Type B pancreatic cell (in vitro differentiated cells): ENCODE results near the gene TXNRD1. TPM values are rescaled to one million over a fixed set of nuclear protein-coding genes. Genes with fewer than 3 reads are reported as not detected.
A peak's percentile ranks its signal among the peaks of the same experiment; 100 is the strongest.

Experiments
- DNase-seq: peaks from one replicate; pipeline ENCODE4 v3.0.0; 2021; ENCODE audit warnings: mixed read lengths; ENCODE audit not compliant: unreplicated experiment; ENCODE audit errors: extremely low spot score
- H3K27ac Mint-ChIP-seq: 2 replicates; pipeline ENCODE4 v1.8.0; 2021; ENCODE audit warnings: mild to moderate bottlenecking, mixed read lengths
- H3K27me3 Mint-ChIP-seq: 2 replicates; pipeline ENCODE4 v1.8.0; 2021; ENCODE audit warnings: mixed read lengths
- H3K36me3 Mint-ChIP-seq: 2 replicates; pipeline ENCODE4 v1.8.0; 2021; ENCODE audit warnings: mixed read lengths
- H3K4me1 Mint-ChIP-seq: one replicate; pipeline ENCODE4 v1.8.0; 2021; ENCODE audit warnings: mixed read lengths; ENCODE audit not compliant: unreplicated experiment
- H3K4me3 Mint-ChIP-seq: 2 replicates; pipeline ENCODE4 v1.8.0; 2021; ENCODE audit warnings: mild to moderate bottlenecking, mixed read lengths
- H3K9me3 Mint-ChIP-seq: 2 replicates; pipeline ENCODE4 v1.8.0; 2021; ENCODE audit warnings: mixed read lengths
- CTCF ChIP-seq: fragments of 200-600 bp; sonication (generic); conservative IDR thresholded peaks from 2 replicates; pipeline ENCODE4 v1.5.0; 2021; ENCODE audit warnings: antibody characterized with exemption, mild to moderate bottlenecking
- total RNA-seq: library from RNA; stranded (reverse); gene quantifications from 2 replicates; pipeline ENCODE4 v1.2.1, GENCODE V29; 2021; ENCODE audit warnings: low replicate concordance

TXNRD1 gene
- total RNA-seq, 1 donor from 2014 or later, result 94.7 TPM

GRCh38 chr12:104342635-104343249 lies 127.2 kb downstream of the TXNRD1 start:
- Mint-ChIP-seq H3K36me3 (peaks cover 30% of the 10 kb centered on the region), H3K27me3 (no peaks in the 10 kb centered on the region), H3K27ac (peak overlapping the region; percentile 13), H3K9me3 (no peaks in the 10 kb centered on the region), H3K4me3 (no peak overlapping the region), H3K4me1 (peaks cover 4% of the 10 kb centered on the region)
- DNase-seq, result no peak
- no peak for TF ChIP-seq CTCF

DNA sequence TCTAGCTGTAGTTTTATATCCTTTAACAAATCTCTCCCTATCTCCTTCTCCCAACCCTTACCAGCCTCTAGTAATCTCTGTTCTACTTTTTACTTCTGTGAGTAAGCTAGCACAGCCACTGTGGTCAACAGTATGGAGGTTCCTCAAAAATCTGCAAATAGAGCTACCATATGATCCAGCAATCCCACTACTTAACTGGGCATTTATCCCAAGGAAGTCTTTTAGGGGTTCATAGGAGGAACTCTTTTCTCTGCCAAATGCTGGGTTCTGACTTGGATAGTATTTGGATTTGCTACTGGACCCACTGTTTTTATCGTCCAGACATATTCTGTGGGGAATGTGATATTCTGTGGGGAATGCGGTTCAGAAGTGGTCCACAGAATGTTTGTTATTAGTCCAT lies 129.1 kb downstream of the TXNRD1 start:
- Mint-ChIP-seq H3K27me3 (no peaks in the 10 kb centered on the region), H3K36me3 (peaks cover 32% of the 10 kb centered on the region), H3K4me3 (no peak overlapping the region), H3K9me3 (no peaks in the 10 kb centered on the region), H3K4me1 (peaks cover 4% of the 10 kb centered on the region), H3K27ac (no peak overlapping the region)
- TF ChIP-seq CTCF, result no peak
- DNase-seq, result no peak

- peaks cover 4% of the 10 kb centered on the region for H3K4me1 Mint-ChIP-seq
- H3K27ac Mint-ChIP-seq, result peak overlapping the region; percentile 30
- H3K27me3 Mint-ChIP-seq, result no peaks in the 10 kb centered on the region
- H3K4me3 Mint-ChIP-seq, result no peak overlapping the region
- no peaks in the 10 kb centered on the region for H3K9me3 Mint-ChIP-seq
- TF ChIP-seq CTCF, result no peak
- no peak for DNase-seq
- peaks cover 28% of the 10 kb centered on the region for H3K36me3 Mint-ChIP-seq
Observed at GRCh38 chr12:104345234-104346066, 129.9 kb downstream of the TXNRD1 start.

GRCh38 chr12:104347374-104348075 lies 131.9 kb downstream of the TXNRD1 start:
- peaks cover 25% of the 10 kb centered on the region for H3K36me3 Mint-ChIP-seq
- H3K4me1 Mint-ChIP-seq, result peaks cover 4% of the 10 kb centered on the region
- TF ChIP-seq CTCF, result no peak
- no peak overlapping the region for H3K4me3 Mint-ChIP-seq
- no peak for DNase-seq
- H3K9me3 Mint-ChIP-seq, result no peaks in the 10 kb centered on the region
- H3K27me3 Mint-ChIP-seq, result no peaks in the 10 kb centered on the region
- H3K27ac Mint-ChIP-seq, result peak overlapping the region; percentile 14

DNA sequence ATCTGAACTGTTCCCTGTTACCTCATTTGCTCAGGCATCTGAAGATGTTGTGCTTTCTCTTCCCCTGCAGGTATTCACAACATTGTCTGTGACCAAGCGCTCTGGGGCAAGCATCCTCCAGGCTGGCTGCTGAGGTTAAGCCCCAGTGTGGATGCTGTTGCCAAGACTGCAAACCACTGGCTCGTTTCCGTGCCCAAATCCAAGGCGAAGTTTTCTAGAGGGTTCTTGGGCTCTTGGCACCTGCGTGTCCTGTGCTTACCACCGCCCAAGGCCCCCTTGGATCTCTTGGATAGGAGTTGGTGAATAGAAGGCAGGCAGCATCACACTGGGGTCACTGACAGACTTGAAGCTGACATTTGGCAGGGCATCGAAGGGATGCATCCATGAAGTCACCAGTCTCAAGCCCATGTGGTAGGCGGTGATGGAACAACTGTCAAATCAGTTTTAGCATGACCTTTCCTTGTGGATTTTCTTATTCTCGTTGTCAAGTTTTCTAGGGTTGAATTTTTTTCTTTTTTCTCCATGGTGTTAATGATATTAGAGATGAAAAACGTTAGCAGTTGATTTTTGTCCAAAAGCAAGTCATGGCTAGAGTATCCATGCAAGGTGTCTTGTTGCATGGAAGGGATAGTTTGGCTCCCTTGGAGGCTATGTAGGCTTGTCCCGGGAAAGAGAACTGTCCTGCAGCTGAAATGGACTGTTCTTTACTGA lies 132.9 kb downstream of the TXNRD1 start:
- Mint-ChIP-seq H3K36me3 (peaks cover 24% of the 10 kb centered on the region), H3K4me1 (no peaks in the 10 kb centered on the region), H3K27ac (no peak overlapping the region), H3K9me3 (no peaks in the 10 kb centered on the region), H3K27me3 (no peaks in the 10 kb centered on the region), H3K4me3 (no peak overlapping the region)
- no peak for TF ChIP-seq CTCF
- DNase-seq, result no peak
